Natural killer cell treated with Interleukin-12 subunit alpha and Interleukin-12 subunit beta and Interleukin-15 and Interleukin-18, amount 100 ng/mL, for 72 hours (primary cell): ENCODE measurements around the gene ADARB2. TPM values are rescaled to one million over a fixed set of nuclear protein-coding genes. Genes with fewer than 3 reads are reported as not detected.
A peak's percentile ranks its signal among the peaks of the same experiment; 100 is the strongest.

Experiments
- ATAC-seq, 2 donors: fragments of 150-1000 bp; cut with Tn5 transposase in 1 of 2; sonication (Bioruptor Pico), chemical (Tn5 transposase) in 1 of 2; 2 replicates each; pipeline ENCODE4 v1.10.0; 2021
- DNase-seq: peaks from one replicate; pipeline ENCODE4 v3.0.0; 2022; ENCODE audit warnings: low spot score
- H3K27ac Mint-ChIP-seq, 2 donors: 1 replicate in 1 of 2; 2 replicates in 1 of 2; pipeline ENCODE4 v1.8.0; 2022; ENCODE audit warnings: mixed read lengths in 2 of 2, mild to moderate bottlenecking in 1 of 2, moderate library complexity in 1 of 2
- H3K27me3 Mint-ChIP-seq, 2 donors: 1 replicate in 1 of 2; 2 replicates in 1 of 2; pipeline ENCODE4 v1.8.0; 2022; ENCODE audit warnings: mixed read lengths in 2 of 2
- H3K36me3 Mint-ChIP-seq: one replicate; pipeline ENCODE4 v1.8.0; 2022; ENCODE audit warnings: mixed read lengths
- H3K4me1 Mint-ChIP-seq, 2 donors: 1 replicate in 1 of 2; 2 replicates in 1 of 2; pipeline ENCODE4 v1.8.0; 2022; ENCODE audit warnings: low read depth in 2 of 2, mixed read lengths in 2 of 2, mild to moderate bottlenecking in 1 of 2
- H3K4me3 Mint-ChIP-seq: one replicate; pipeline ENCODE4 v1.8.0; 2022; ENCODE audit warnings: mixed read lengths
- H3K9me3 Mint-ChIP-seq: 2 replicates; pipeline ENCODE4 v1.8.0; 2022; ENCODE audit warnings: mixed read lengths
- total RNA-seq, 2 donors: library from RNA; stranded (reverse); gene quantifications; one replicate each; pipeline ENCODE4 v1.2.3, GENCODE V29; 2022

The ADARB2 gene
- total RNA-seq, 2 donors from 2014 or later = not detected

DNA sequence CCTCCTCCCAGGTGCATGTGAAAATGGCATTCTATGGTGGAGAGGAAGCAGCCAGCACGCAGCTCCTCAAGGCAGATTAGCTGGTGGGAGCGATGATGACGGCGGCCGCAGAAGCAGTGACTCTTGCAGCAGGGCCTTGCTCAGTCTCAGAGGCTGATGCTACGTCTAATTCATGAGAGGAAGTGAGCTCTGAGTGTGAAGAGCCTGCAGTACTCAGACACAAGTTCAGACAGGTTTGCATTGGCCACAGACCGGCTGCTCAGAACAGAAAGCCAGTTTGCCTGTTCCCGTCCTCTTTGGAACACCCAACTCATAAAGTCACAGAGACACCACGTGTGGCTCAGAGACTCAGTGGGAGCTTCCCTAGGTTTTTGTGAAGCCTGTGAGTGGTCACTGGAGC is 136.5 kb downstream of the ADARB2 start:
- Mint-ChIP-seq H3K36me3 (no peaks in the 10 kb centered on the region), H3K27me3 (peaks cover 0 to 6% of the 10 kb centered on the region in 2 donors), H3K4me1 (no peaks in the 10 kb centered on the region), H3K27ac (no peak overlapping the region), H3K9me3 (no peaks in the 10 kb centered on the region), H3K4me3 (no peak overlapping the region)
- ATAC-seq (no peak), DNase-seq (no peak)

DNA sequence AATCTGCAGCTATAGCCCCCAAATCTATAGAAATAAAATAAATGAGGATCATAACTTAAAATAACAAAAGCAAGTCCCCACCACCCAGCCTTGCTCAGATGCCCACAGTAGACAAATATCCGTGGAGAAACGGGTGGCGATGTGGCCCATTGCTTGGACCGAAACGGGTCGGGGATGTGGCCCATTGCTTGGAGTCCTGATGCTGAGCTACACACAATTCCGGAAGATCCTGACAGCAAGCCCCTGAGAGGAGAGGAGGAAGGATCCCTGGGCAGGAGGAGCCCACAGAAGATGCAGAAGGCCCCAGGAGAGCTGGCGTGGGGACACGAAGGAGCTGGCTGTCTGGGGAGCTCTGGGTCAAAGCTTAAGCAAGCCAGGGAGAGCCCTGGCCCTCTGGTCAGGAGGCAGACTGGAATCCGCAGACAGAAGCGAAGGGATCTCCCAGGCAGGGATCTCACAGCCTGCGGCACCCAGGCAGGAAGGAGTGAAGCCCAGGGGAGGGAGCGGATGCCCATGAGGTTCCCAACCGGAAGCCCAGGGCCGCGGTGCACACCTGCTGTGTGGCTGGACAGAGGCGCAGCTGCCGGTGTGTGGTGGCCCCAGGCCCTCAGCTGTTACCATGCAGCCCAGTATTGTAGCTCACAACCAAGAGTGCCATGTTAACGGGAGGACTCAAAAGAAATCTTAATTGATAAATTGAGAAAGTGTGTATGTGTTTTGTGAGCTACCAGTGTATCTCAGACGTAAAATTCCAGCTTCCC is 138.8 kb downstream of the ADARB2 start:
- ATAC-seq (no peak), DNase-seq (no peak)
- no peaks in the 10 kb centered on the region for H3K36me3 Mint-ChIP-seq
- no peak overlapping the region for H3K27ac Mint-ChIP-seq
- no peaks in the 10 kb centered on the region for H3K4me1 Mint-ChIP-seq
- no peaks in the 10 kb centered on the region for H3K9me3 Mint-ChIP-seq
- no peak overlapping the region for H3K4me3 Mint-ChIP-seq
- peaks cover 0 to 6% of the 10 kb centered on the region in 2 donors for H3K27me3 Mint-ChIP-seq

DNA sequence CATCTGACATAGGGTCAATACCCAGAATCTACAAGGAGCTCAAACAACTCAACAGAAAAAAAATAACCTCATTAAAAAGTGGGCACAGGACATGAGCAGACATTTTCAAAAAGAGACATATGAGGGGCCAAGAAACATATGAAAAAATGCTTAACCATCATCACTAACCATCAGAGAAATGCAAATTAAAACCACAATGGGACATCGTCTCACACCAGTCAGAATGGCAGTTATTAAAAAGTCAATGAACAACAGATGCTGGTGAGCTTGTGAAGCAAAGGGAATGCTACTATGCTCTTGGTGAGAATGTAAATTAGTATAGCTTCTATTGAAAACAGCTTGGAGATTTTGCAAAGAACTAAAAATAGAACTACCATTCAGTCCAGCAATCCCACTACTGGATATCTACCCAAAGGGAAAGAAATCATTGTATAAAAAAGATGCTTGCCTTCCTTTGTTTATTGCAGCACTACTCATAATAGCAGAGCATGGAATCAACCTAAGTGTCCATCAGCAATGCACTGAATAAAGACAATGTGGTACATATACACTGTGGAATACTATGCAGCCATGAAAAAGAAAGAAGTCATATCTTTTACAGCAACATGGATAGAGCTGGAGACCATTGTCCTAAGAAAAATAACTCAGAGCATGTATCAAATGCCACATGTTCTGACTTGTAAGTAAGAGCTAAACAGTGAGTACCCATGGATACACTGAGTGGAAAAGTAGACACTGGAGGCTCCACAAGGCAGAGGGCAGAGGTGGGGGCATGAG is 139.8 kb downstream of the ADARB2 start:
- peaks cover 0 to 6% of the 10 kb centered on the region in 2 donors for H3K27me3 Mint-ChIP-seq
- H3K4me3 Mint-ChIP-seq = no peak overlapping the region
- H3K36me3 Mint-ChIP-seq = no peaks in the 10 kb centered on the region
- H3K27ac Mint-ChIP-seq = no peak overlapping the region
- no peaks in the 10 kb centered on the region for H3K4me1 Mint-ChIP-seq
- DNase-seq (no peak), ATAC-seq (no peak)
- no peaks in the 10 kb centered on the region for H3K9me3 Mint-ChIP-seq

DNA sequence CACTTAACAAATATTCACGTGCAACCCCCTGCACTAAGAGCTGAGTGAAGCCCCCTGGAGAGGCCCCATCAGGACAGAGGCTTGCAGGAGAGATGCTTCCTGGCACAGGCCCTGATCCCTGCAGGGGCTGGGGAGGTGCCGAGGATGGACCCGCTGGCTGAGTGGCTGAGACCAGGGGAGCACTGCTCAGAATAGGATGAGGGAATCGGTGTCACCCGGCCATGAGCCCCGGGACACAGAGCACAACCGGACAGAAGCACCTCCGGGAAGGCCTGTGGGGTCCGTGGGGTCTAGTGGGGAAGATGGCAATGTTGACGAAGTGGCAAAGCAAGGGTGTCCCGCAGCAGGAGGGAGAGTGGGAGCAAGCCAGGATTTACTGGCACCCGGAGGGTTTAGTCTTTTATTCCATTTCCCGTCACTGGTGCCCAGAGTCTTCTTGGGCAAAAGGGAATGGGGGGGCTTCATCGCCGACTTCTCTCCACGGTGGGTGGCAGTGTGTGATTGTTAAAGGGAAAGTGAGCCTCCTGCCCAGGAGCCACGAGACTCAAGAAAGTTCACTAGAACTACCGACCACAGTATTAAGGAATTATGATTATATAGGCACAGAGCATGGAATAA is 140.7 kb downstream of the ADARB2 start:
- no peak overlapping the region for H3K27ac Mint-ChIP-seq
- ATAC-seq = no peak

DNA sequence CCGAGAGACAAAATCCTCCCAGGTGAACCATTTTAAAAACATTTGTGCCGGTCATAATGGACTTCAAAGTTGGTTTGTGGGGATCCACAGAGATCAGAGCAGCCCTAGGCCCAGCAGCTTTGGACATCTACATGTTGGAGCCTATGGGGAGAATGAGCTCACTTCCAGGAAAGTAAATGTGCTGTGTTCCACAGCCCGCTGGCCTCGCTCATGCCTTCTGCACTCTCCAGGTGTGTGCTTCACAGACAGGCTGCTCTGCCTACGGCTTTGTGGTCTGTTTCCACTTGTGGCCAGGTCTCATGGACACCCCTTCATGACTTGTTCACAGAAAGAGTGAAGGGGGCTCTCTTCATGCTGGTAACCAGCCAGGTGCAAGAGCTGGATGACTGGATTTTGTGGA is 141.6 kb downstream of the ADARB2 start:
- H3K27ac Mint-ChIP-seq = no peak overlapping the region
- no peaks in the 10 kb centered on the region for H3K4me1 Mint-ChIP-seq
- H3K9me3 Mint-ChIP-seq = no peaks in the 10 kb centered on the region
- ATAC-seq = no peak
- no peaks in the 10 kb centered on the region for H3K36me3 Mint-ChIP-seq
- no peak for DNase-seq
- H3K4me3 Mint-ChIP-seq = no peak overlapping the region
- H3K27me3 Mint-ChIP-seq = peaks cover 0 to 6% of the 10 kb centered on the region in 2 donors

More for the DNA sequence above, 140.7 kb downstream of the ADARB2 start:
- no peaks in the 10 kb centered on the region for H3K4me1 Mint-ChIP-seq
- no peak overlapping the region for H3K4me3 Mint-ChIP-seq
- H3K36me3 Mint-ChIP-seq = no peaks in the 10 kb centered on the region
- no peak for DNase-seq
- H3K27me3 Mint-ChIP-seq = peaks cover 0 to 6% of the 10 kb centered on the region in 2 donors
- H3K9me3 Mint-ChIP-seq = no peaks in the 10 kb centered on the region

DNA sequence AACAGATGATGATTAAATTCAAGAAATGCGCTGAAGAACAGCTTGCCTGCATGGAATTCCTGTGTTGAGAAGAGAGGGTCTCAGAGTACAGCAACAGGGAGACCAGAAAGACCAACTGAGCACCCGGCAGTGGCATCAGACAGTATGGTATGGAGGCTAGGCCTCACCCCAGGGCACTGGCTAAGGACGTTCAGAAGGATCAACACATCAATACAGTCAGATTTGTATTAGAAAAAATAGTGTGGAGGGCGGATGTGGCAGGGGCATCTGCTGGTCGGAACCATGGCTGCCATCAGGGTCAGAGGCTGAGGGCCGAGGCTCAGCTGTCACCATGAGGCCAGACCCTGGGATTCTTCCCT is 142.1 kb downstream of the ADARB2 start:
- H3K9me3 Mint-ChIP-seq = no peaks in the 10 kb centered on the region
- ATAC-seq (no peak), DNase-seq (no peak)
- H3K36me3 Mint-ChIP-seq = no peaks in the 10 kb centered on the region
- peaks cover 0 to 6% of the 10 kb centered on the region in 2 donors for H3K27me3 Mint-ChIP-seq
- H3K4me1 Mint-ChIP-seq = no peaks in the 10 kb centered on the region
- H3K4me3 Mint-ChIP-seq = no peak overlapping the region
- no peak overlapping the region for H3K27ac Mint-ChIP-seq

DNA sequence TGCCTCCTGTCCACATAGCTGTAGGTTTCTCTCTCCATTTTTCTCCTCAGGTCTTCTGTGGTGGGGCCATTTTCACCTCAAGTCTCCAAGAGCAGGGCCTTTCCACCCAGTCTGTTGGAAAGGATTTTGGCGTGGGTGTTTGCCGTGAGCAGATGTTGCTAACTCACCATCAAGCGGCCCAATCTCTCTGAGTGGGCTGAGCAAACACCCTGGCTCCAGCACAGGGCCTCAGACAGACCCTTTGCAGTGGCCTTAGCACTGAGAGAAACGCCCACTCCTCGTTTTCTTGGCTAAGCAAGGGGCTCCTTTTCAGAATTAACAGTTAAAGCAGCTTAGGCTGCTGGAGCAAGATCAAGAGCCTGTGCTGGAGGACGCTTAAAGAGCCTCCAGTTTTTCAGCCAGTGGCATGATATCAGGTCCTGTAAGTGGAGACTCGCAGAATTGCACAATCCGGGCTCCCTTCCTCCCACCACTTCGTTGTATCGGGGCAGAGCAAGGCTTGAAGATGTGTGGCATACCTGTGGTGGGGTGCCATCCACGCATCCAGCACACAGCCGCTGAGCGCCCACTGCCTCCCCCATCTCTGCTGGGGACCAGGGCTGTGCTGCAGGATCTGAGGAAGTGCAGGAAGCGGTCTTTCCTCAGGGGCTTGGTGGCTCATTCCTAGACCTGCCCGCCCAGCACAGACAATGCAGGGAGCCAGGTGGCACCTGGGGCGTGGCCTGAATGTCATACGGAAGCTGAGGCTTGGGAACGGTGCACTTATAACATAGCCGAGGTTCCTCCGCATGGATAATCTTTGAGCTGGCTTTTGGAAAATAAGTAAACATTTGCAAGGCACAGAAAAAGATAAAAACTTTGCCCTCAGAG is 142.7 kb downstream of the ADARB2 start:
- Mint-ChIP-seq H3K27ac (no peak overlapping the region), H3K4me3 (no peak overlapping the region), H3K4me1 (no peaks in the 10 kb centered on the region), H3K36me3 (no peaks in the 10 kb centered on the region), H3K9me3 (no peaks in the 10 kb centered on the region), H3K27me3 (peaks cover 0 to 6% of the 10 kb centered on the region in 2 donors)
- DNase-seq = no peak
- ATAC-seq = no peak

DNA sequence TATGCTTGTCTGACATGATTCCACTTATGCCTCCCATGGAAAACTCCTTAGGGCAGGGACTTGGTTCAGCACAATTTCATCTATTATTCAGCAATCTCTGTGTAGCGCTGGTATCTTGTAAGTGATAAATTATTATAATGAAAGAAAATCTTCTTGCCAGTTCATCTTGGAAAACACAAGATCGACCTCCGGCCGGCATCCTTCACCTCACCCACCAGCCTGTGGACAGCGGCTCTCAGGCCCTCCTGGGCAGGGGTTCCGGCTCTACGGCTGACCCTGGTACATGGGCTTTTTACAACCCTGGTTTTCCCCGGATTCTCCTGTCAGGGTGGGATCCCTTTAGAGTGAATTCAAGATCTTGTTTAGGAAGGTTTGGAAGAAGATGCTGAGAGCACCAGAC is 145.6 kb downstream of the ADARB2 start:
- DNase-seq (no peak), ATAC-seq (no peak)
- no peak overlapping the region for H3K27ac Mint-ChIP-seq
- H3K9me3 Mint-ChIP-seq = no peaks in the 10 kb centered on the region
- H3K4me3 Mint-ChIP-seq = no peak overlapping the region
- no peaks in the 10 kb centered on the region for H3K36me3 Mint-ChIP-seq
- peaks cover 0 to 6% of the 10 kb centered on the region in 2 donors for H3K27me3 Mint-ChIP-seq
- no peaks in the 10 kb centered on the region for H3K4me1 Mint-ChIP-seq

DNA sequence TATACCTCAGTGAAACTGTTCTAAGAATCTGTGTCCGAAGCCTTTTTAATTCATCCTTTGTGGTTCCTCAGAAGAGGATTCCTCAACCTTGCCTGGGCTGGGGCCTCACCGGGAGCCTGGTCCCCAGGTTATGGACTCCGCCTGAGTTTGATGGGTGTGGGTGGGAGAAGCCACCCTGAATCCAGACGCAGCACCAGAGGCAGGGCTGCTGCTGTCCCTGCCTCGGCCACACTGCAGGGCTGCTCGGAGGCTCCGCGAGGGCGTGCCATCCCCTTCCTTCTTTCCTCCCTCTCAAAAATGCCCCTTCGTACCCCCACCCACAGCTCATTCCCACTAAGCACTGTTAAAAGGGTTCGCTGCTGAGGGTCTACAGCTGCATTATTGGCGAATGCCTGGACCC is 146.3 kb downstream of the ADARB2 start:
- no peaks in the 10 kb centered on the region for H3K4me1 Mint-ChIP-seq
- H3K4me3 Mint-ChIP-seq = no peak overlapping the region
- peak in 1 of 2 donors; percentile 31 for ATAC-seq

DNA sequence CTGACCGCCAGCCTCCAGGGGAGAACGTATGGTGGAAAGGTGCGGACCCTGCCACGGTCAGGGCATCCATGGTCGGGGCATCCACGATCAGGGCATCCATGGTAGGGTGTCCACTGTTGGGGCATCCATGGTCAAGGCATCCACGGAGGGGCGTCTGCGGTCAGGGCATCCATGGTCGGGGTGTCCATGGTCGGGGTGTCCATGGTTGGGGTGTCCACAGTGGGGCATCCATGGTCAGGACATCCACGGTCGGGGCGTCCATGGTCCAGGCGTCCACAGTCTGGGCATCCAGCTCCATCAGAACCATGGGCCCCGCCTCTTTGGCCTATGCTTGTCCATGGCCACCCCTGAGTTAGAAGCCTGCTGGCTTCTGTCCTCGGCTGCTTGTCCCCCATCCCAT is 148.1 kb downstream of the ADARB2 start:
- Mint-ChIP-seq H3K36me3 (no peaks in the 10 kb centered on the region), H3K27ac (no peak overlapping the region), H3K4me1 (no peaks in the 10 kb centered on the region), H3K4me3 (no peak overlapping the region), H3K27me3 (peaks cover 0 to 5% of the 10 kb centered on the region in 2 donors), H3K9me3 (no peaks in the 10 kb centered on the region)
- ATAC-seq (peak; percentile 43 to 63), DNase-seq (no peak)

More for the DNA sequence above, 146.3 kb downstream of the ADARB2 start:
- H3K27ac Mint-ChIP-seq = no peak overlapping the region
- H3K27me3 Mint-ChIP-seq = no peaks in the 10 kb centered on the region
- no peaks in the 10 kb centered on the region for H3K9me3 Mint-ChIP-seq
- DNase-seq = no peak
- no peaks in the 10 kb centered on the region for H3K36me3 Mint-ChIP-seq

DNA sequence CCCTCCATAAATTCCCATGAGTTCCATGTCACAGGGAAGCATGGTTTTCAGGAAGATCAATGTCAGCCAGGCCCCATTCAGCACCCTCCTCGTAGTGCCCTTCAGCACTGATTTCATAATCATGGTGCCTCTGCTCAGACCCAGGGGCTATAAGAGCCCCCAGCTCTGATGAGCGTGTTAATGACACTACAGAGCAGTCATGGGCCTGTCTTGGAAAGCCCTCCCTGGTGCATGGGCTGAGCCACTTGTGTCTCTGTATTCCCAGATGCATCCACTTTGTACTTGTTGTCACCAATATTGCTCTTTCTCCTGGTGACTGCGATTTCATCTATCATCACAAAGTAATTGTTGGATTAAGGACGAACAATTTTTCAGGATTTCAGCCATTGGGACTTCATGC is 154.6 kb downstream of the ADARB2 start:
- H3K27ac Mint-ChIP-seq = no peak overlapping the region
- H3K9me3 Mint-ChIP-seq = no peaks in the 10 kb centered on the region
- DNase-seq (no peak), ATAC-seq (no peak)
- H3K36me3 Mint-ChIP-seq = no peaks in the 10 kb centered on the region
- no peak overlapping the region for H3K4me3 Mint-ChIP-seq
- H3K4me1 Mint-ChIP-seq = no peaks in the 10 kb centered on the region
- peaks cover 4 to 10% of the 10 kb centered on the region in 2 donors for H3K27me3 Mint-ChIP-seq

DNA sequence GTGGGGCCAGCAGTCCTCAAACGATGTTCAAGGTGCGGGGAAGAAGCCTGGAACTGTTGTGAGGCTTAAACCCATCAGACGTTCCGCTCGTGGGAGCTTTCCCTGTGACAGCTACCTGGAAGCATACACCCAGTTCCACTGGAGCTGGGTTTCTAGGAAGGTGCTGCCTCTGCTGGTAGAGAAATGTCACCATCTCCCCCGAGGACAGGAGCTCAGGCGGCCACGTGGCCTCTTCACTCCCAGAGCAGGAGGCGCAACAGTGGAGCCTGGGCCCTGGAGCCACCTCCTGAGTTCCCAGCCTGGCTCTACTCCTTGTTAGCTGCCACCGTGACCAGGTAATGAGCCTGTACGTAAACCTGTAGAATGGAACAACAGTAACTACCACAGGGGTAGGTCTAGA is 156.1 kb downstream of the ADARB2 start:
- no peaks in the 10 kb centered on the region for H3K36me3 Mint-ChIP-seq
- H3K27ac Mint-ChIP-seq = no peak overlapping the region
- ATAC-seq = no peak
- H3K9me3 Mint-ChIP-seq = no peaks in the 10 kb centered on the region
- DNase-seq = no peak
- no peaks in the 10 kb centered on the region for H3K4me1 Mint-ChIP-seq
- no peak overlapping the region for H3K4me3 Mint-ChIP-seq
- peaks cover 4 to 10% of the 10 kb centered on the region in 2 donors for H3K27me3 Mint-ChIP-seq

DNA sequence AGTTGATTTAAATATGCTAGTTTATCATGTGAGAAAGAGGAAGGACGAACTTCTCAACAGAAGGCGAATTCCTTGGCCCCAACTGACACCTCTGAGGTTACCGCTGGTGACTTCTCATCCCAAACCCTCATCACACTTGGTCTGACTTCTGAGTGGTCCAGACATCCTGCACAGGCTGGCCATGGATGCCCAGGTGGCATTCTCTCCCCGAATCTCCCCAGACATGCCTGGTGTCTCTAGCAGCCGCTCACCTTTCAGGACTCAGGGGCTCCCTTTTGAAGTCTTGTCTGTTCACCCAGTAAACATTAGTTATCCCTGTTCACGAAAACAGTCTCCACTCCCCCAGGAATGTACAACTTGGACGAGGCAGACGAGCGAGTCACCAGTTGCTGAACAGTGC is 157.7 kb downstream of the ADARB2 start:
- H3K27ac Mint-ChIP-seq = no peak overlapping the region
- H3K4me3 Mint-ChIP-seq = no peak overlapping the region
- H3K27me3 Mint-ChIP-seq = peaks cover 4 to 9% of the 10 kb centered on the region in 2 donors
- no peaks in the 10 kb centered on the region for H3K36me3 Mint-ChIP-seq
- no peaks in the 10 kb centered on the region for H3K9me3 Mint-ChIP-seq
- DNase-seq (no peak), ATAC-seq (no peak)
- H3K4me1 Mint-ChIP-seq = no peaks in the 10 kb centered on the region
